H7 (cell line): ENCODE measurements around the gene IL25. TPM values are rescaled to one million over a fixed set of nuclear protein-coding genes. Genes with fewer than 3 reads are reported as not detected.
"Not testable (repeated sequence)": the region's sequence is repeated elsewhere in the genome, so short reads cannot be mapped to it uniquely, and the experiment has no call there.

Experiments
- DNase-seq: peaks from one replicate; pipeline ENCODE4 v3.0.0; 2012
- H3K27me3 ChIP-seq: 2 replicates; pipeline ENCODE4 v1.6.0; 2011; ENCODE audit warnings: mild to moderate bottlenecking, low read length; ENCODE audit not compliant: control insufficient read depth, insufficient read depth
- H3K36me3 ChIP-seq: replicated peaks from 2 replicates; pipeline ENCODE4 v1.5.1; 2011; ENCODE audit warnings: low read length; ENCODE audit not compliant: control insufficient read depth, insufficient read depth
- H3K4me3 ChIP-seq: 2 replicates; pipeline ENCODE4 v1.5.1; 2011; ENCODE audit warnings: low read depth, mild to moderate bottlenecking, control low read depth, low read length, moderate library complexity; ENCODE audit not compliant: insufficient read depth
- total RNA-seq: library from RNA; depleted of rRNA; stranded (reverse); fragments of >200 nt; shearing (Covaris generic); gene quantifications from 2 replicates; pipeline ENCODE4 v1.2.3, GENCODE V29; 2014

IL25 gene
- total RNA-seq, 1 experiment from 2014 or later, result 0.31 TPM

- no peak overlapping the region for H3K4me3 ChIP-seq
- peaks cover 2% of the 10 kb centered on the region; the same call in 1 of the 2 replicates for H3K27me3 ChIP-seq
- no peaks in the 10 kb centered on the region for H3K36me3 ChIP-seq
- DNase-seq, result no peak
These were observed 37.5 kb downstream of the IL25 start for GRCh38 chr14:23409966-23410635.

GRCh38 chr14:23411563-23412525 lies 39.2 kb downstream of the IL25 start:
- H3K36me3 ChIP-seq, result no peaks in the 10 kb centered on the region
- peak; percentile 50 for DNase-seq
- H3K27me3 ChIP-seq, result peaks cover 2% of the 10 kb centered on the region; the same call in 1 of the 2 replicates
- H3K4me3 ChIP-seq, result no peak overlapping the region

GRCh38 chr14:23413681-23414080 lies 41.1 kb downstream of the IL25 start:
- H3K36me3 ChIP-seq, result no peaks in the 10 kb centered on the region
- H3K27me3 ChIP-seq, result no peaks in the 10 kb centered on the region
- H3K4me3 ChIP-seq, result no peak overlapping the region
- DNase-seq, result peak; percentile 36

GRCh38 chr14:23414254-23414653 lies 41.6 kb downstream of the IL25 start:
- no peak overlapping the region for H3K4me3 ChIP-seq
- no peaks in the 10 kb centered on the region for H3K36me3 ChIP-seq
- DNase-seq, result no peak
- no peaks in the 10 kb centered on the region for H3K27me3 ChIP-seq

GRCh38 chr14:23414906-23415820 lies 42.6 kb downstream of the IL25 start:
- no peaks in the 10 kb centered on the region for H3K36me3 ChIP-seq
- no peak overlapping the region for H3K4me3 ChIP-seq
- H3K27me3 ChIP-seq, result no peaks in the 10 kb centered on the region
- no peak for DNase-seq

GRCh38 chr14:23415821-23416778 lies 43.5 kb downstream of the IL25 start:
- no peaks in the 10 kb centered on the region for H3K36me3 ChIP-seq
- H3K27me3 ChIP-seq, result no peaks in the 10 kb centered on the region
- H3K4me3 ChIP-seq, result no peak overlapping the region
- DNase-seq, result peak; percentile 40

- no peaks in the 10 kb centered on the region for H3K27me3 ChIP-seq
- no peak overlapping the region for H3K4me3 ChIP-seq
- H3K36me3 ChIP-seq, result no peaks in the 10 kb centered on the region
- DNase-seq, result no peak
These were observed 44.2 kb downstream of the IL25 start for GRCh38 chr14:23416801-23417200.

- H3K4me3 ChIP-seq, H3K36me3 ChIP-seq, DNase-seq, H3K27me3 ChIP-seq: not testable (repeated sequence)
These were observed 44.7 kb downstream of the IL25 start for GRCh38 chr14:23417269-23417668.

- no peaks in the 10 kb centered on the region; the same call in 1 of the 2 replicates for H3K27me3 ChIP-seq
- no peak overlapping the region for H3K4me3 ChIP-seq
- DNase-seq, result no peak
- no peaks in the 10 kb centered on the region for H3K36me3 ChIP-seq
These were observed 45.4 kb downstream of the IL25 start for GRCh38 chr14:23418021-23418420.

- not testable (repeated sequence) for H3K4me3 ChIP-seq, H3K36me3 ChIP-seq
These were observed 47.0 kb downstream of the IL25 start for GRCh38 chr14:23419646-23420045.

GRCh38 chr14:23421594-23421993 lies 49.0 kb downstream of the IL25 start:
- DNase-seq, result no peak
- no peak overlapping the region for H3K4me3 ChIP-seq
- no peaks in the 10 kb centered on the region; the same call in 1 of the 2 replicates for H3K27me3 ChIP-seq
- H3K36me3 ChIP-seq, result no peaks in the 10 kb centered on the region

More at GRCh38 chr14:23419646-23420045, 47.0 kb downstream of the IL25 start:
- H3K27me3 ChIP-seq, DNase-seq: not testable (repeated sequence)

- Histone ChIP-seq H3K36me3 (no peaks in the 10 kb centered on the region), H3K27me3 (no peaks in the 10 kb centered on the region; the same call in 1 of the 2 replicates), H3K4me3 (no peak overlapping the region)
- DNase-seq, result no peak
These were observed 51.0 kb downstream of the IL25 start for GRCh38 chr14:23423657-23424056.

GRCh38 chr14:23425169-23425568 lies 52.6 kb downstream of the IL25 start:
- no peak overlapping the region for H3K4me3 ChIP-seq
- no peaks in the 10 kb centered on the region for H3K36me3 ChIP-seq
- no peaks in the 10 kb centered on the region; the same call in 1 of the 2 replicates for H3K27me3 ChIP-seq
- DNase-seq, result no peak
